ENCODE measurements around the gene TRIML1. TPM values are rescaled to one million over a fixed set of nuclear protein-coding genes. Genes with fewer than 3 reads are reported as not detected.

The TRIML1 gene, protein sequence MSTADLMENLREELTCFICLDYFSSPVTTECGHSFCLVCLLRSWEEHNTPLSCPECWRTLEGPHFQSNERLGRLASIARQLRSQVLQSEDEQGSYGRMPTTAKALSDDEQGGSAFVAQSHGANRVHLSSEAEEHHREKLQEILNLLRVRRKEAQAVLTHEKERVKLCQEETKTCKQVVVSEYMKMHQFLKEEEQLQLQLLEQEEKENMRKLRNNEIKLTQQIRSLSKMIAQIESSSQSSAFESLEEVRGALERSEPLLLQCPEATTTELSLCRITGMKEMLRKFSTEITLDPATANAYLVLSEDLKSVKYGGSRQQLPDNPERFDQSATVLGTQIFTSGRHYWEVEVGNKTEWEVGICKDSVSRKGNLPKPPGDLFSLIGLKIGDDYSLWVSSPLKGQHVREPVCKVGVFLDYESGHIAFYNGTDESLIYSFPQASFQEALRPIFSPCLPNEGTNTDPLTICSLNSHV
- not detected in 2 replicates for polyA plus RNA-seq

DNA sequence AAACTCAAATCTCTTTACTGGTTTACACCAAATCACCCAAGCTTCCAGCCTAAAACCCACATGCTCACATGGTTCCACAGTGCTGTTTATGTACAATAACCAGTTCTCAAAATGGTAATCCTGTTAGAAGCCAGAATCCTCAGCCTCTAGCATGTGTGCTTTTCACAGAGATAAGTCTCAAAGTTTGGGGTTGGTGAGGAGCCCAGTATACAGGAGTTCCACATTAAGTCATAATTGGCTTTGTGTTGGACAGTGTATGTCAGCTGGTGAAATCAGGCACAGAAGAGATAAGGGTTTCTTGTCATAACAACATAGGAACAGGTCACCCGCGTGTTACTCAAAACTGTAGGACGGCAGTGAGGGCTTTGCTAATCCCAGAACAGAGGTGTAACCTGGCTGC lies at the start of gene TRIML1:
Gene TRIML1 (plus strand): TSS at position 301 of the 400 bp plus-strand sequence. CDS start 118 bp downstream, outside the sequence.

DNA sequence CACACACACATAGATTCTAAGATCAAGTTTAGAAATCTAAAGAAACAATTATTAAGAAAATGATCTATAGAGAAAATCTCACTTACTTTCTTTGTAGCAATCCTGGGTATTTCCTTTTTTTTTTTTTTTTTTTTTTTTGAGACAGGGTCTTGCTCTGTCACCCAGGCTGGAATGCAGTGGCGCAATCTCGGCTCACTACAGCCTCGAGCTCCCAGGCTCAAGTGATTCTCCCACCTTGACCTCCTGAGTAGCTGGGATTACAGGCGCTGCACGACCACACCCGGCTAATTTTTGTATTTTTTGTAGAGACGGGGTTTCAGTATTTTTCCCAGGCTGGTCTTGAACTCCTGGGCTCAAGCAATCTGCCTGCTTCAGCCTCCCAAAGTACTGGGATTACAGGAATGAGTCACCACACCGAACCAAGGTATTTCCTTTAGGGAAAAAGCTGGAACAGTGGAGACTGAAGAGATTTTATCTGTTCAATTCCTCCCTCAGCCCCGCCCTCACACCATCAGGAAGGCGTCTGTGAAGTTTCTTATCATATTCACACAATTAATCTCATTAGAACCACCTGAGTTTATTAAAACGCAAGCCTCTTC lies 30.0 kb upstream of the TRIML1 start, which contains the start of gene TRIML2:
Gene TRIML2 (minus strand): TSS at position 447 of the 599 bp plus-strand sequence. CDS start 4,235 bp downstream, outside the sequence.

Other genes with a start within 250 kb of the TRIML1 start
- not detected in 2 replicates for gene ZFP42, start 143.7 kb upstream of the TRIML1 start, polyA plus RNA-seq
- not detected in 2 replicates for gene TRIML2, start 29.8 kb upstream of the TRIML1 start, polyA plus RNA-seq